GM12864 (cell line): ENCODE data around the gene HS1BP3.

Source experiments
- DNase-seq: peaks from one replicate; pipeline ENCODE4 v3.0.0-alpha.2; 2011; ENCODE audit warnings: low read depth
- H3K4me3 ChIP-seq: 2 replicates; pipeline ENCODE4 v1.5.1; 2011; ENCODE audit warnings: mild to moderate bottlenecking, low read depth, low read length, control low read depth
- TF ChIP-seq, protein P1 (sequence below): IDR thresholded peaks from 2 replicates; pipeline ENCODE4 v1.5.1; 2011; ENCODE audit warnings: low read depth, mild to moderate bottlenecking, moderate library complexity, low read length, control low read depth, inconsistent platforms; ENCODE audit errors: missing control alignments

The HS1BP3 gene

DNA sequence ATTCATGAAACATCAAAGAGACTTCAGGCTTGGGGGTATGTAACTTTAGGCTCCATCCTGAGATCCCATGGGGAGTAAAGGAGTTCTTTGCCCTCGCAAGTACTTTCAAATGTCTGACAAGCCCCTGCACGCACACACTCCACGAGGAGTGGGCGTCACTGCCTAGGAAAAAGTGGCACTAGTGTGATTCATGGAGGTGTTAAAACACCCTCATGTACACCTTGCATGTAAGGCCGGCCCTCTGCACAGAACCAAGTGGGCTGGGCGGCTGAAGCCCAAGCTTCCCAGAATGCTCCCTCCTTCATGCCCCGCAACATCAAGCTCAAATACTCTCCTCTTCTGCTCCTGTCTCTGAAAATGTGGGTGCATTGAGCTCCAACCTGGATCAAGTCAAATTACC lies 7.8 kb downstream of the HS1BP3 start:
- DNase-seq: no peak
- TF ChIP-seq, protein P1, sequence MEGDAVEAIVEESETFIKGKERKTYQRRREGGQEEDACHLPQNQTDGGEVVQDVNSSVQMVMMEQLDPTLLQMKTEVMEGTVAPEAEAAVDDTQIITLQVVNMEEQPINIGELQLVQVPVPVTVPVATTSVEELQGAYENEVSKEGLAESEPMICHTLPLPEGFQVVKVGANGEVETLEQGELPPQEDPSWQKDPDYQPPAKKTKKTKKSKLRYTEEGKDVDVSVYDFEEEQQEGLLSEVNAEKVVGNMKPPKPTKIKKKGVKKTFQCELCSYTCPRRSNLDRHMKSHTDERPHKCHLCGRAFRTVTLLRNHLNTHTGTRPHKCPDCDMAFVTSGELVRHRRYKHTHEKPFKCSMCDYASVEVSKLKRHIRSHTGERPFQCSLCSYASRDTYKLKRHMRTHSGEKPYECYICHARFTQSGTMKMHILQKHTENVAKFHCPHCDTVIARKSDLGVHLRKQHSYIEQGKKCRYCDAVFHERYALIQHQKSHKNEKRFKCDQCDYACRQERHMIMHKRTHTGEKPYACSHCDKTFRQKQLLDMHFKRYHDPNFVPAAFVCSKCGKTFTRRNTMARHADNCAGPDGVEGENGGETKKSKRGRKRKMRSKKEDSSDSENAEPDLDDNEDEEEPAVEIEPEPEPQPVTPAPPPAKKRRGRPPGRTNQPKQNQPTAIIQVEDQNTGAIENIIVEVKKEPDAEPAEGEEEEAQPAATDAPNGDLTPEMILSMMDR: no peak
- H3K4me3 ChIP-seq: no peak overlapping the region

DNA sequence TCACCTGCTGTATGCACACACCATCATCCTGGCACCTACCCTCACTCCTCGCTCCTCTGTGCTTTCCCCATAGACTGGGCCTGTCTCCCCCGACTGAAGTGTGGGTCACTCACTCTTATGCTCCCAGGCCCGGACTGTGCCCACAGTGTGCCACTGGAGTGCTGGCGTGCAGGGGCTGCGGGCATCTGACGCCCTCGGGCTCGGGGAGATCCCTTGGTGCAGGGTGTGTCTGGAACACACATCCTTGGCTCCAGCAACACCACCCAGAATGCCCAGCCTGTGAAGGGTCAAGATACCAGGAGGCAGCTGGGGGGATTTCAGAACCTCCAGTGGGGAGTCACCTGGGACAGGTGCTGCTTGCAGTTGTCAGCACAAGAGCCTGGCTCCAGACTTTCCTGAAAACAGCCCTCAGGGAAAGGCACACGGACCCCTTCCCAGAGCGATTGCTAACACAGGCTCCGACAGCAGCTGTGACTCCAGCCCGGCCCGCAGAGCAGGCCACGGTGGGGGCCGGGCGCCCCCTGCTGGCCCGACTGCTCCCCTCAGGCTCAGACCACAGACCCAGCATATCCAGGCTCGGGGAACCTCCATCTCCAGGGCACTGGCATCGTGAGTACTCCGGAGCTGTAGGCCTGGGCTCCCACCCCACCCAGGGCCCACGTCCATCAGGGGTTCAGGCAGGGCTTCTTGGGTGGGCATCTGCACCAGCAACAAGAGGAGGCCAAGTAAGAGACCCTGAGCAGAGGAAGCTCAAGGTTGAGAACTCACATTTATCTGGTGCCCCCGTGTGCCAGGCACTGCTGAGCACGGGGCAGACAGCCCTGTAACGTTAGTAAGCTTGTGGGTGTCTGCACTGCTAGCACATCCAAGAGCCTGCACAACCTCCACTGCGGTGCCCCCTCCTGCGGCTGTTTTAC lies 8.6 kb downstream of the HS1BP3 start:
- no peak overlapping the region for H3K4me3 ChIP-seq
- no peak for DNase-seq
- TF ChIP-seq, protein P1: peak; percentile 97

DNA sequence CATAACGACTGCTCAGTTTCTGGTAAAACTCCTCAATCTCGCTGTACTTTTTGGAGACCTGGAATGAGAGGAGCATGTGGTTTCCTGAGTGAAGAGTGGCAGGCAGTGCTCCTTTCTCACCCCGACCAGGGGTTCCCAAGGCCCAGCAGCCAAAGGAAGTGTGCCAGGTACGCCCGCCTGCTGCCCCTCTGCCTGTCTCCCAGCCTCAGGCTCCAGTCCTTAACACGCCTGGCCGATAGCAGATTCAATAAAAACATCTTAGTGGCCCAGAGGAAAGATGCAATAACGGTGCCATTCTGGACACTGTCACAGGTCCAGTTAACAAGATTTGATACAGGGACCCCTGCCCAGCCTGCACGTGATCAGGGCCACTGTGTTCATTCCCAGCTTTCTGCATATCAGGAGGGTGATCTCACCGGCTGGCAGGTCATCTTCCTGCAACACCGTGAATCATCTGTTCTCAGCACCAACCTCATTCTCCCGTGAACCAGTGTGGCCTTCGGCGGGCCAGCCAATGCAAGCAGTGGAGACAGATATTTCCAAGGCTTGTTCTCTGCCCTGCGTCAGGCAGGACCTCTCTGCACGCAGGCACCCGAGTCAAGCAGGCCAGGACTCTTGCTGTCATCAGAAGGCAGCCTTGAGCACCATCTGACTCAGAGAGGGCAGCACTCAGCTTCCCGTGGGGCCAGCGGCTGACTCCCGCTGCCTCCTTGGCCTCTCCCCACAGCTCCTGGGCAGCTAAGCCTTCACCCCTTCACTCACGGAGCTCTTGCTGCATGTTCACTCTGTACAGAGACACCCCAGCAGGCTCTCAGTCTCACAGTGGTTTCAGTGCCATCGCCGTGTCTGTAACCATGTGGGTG lies 9.5 kb downstream of the HS1BP3 start:
- H3K4me3 ChIP-seq: no peak overlapping the region
- TF ChIP-seq, protein P1: no peak
- DNase-seq: no peak

- no peak overlapping the region for H3K4me3 ChIP-seq
- no peak for DNase-seq
- TF ChIP-seq, protein P1: no peak
Measured at GRCh38 chr2:20640411-20641122, 10.3 kb downstream of the HS1BP3 start.

- no peak for DNase-seq
- H3K4me3 ChIP-seq: no peak overlapping the region
- TF ChIP-seq, protein P1: no peak
Measured at GRCh38 chr2:20638646-20639430, 12.1 kb downstream of the HS1BP3 start.

- TF ChIP-seq, protein P1: no peak
- no peak for DNase-seq
- H3K4me3 ChIP-seq: no peak overlapping the region
Measured at GRCh38 chr2:20638014-20638413, 12.9 kb downstream of the HS1BP3 start.
